Activated gamma-delta T cell (primary cell): Measurements from ENCODE around the gene GCK.
A peak's percentile ranks its signal among the peaks of the same experiment; 100 is the strongest.

Source experiments
- DNase-seq: peaks from one replicate; lab custom pipeline; 2025; lab: John Stamatoyannopoulos, UW

Gene GCK

GRCh38 chr7:44155191-44156185 lies 33.8 kb downstream of the GCK start:
- no peak for DNase-seq

GRCh38 chr7:44154703-44155102 lies 34.5 kb downstream of the GCK start:
- no peak for DNase-seq

DNA sequence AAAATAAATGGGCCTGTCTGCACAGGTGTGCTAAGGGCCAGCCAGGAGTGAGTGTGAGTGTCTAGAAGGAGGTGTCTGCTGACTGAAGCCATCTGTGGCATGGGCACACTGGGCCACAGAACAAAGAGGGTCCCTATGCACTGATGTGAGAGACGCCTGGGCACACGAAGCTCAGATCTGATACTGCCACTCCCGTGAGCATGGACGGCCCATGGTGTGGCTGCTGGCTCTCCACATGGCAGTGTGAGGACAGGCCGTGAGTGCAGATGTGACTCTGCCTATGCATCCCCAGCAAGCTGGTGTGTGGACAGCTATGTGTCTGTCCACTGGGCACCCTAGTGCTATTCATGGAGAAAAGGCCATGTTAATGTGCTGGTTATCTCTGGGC lies 35.3 kb downstream of the GCK start:
- no peak for DNase-seq

- DNase-seq, result no peak
Observed at GRCh38 chr7:44152971-44153947, 36.0 kb downstream of the GCK start.

- no peak for DNase-seq
Observed at GRCh38 chr7:44151956-44152355, 37.3 kb downstream of the GCK start.

- no peak for DNase-seq
Observed at GRCh38 chr7:44150966-44151941, 38.0 kb downstream of the GCK start.

- DNase-seq, result no peak
Observed at GRCh38 chr7:44150466-44150832, 38.8 kb downstream of the GCK start.

- DNase-seq, result no peak
Observed at GRCh38 chr7:44149571-44150465, 39.4 kb downstream of the GCK start.

DNA sequence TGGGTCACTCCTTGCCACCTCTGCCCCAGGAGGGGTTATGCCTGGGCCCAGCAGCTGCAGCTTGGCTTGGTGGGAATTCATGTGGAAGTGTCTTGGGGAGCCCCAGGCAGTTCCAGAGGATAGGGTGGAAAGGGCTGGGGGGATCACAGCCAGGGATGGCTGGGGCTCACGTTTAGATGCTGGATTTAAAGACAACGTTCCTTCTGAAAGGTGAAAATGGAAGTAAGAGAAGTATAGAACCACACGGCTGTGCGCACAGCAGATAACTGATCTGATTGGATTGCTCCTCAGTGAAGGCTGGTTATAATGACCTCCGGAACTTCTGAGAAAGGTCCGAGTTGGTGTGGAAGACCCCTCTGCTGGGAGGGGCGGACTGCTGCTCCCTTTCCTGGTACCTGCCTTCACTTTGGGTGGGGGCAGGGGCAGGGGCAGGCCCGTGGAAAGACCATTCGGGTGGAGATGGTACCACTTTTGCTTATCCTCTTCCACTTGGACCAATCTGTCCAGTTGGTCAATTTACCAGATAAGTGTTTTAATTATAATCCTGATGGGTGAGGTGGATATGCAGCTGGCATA lies 40.2 kb downstream of the GCK start:
- DNase-seq, result no peak

- no peak for DNase-seq
Observed at GRCh38 chr7:44148166-44148565, 41.1 kb downstream of the GCK start.

DNA sequence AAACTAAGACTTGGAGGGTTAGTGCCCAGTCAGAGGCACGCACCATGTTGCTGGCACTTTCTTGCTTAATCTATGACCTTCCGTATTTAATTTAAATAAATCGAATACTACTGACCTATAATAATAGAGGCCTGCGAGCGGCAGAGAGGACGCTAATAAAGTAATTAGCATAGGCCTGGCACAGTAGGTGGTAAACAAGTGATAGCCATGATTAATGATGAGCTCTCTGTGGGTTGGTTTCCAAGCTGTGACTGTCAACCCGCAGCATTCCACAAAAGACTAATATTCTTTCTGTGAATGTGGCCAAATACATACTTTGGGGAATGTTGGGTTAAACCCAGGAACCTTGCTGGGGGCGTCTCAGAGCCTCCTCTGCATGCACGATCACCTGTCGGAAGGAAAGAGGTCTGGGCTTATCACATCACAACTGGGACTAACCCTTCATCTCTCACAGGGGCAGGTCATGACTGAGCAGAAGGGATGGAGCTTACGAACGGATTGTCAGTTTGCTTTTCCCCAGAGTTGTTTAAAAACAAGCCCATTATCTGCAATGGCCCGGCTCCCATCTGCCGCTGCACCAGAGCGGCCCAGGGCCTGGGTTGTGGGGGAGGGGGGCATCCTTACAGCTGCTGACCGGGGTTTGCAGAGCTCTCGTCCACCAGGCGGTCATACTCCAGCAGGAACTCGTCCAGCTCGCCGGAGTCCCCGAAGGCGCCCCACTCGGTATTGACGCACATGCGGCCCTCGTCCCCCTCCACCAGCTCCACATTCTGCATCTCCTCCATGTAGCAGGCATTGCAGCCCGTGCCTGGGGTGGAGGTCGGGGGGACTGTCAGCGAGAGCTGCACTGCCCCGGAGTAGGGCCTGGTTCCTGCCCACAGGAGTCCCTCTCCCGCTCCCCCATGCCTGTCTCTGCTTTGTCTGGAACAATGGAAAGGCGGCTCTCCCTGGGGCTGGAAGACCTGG lies 41.9 kb downstream of the GCK start:
- DNase-seq, result no peak

DNA sequence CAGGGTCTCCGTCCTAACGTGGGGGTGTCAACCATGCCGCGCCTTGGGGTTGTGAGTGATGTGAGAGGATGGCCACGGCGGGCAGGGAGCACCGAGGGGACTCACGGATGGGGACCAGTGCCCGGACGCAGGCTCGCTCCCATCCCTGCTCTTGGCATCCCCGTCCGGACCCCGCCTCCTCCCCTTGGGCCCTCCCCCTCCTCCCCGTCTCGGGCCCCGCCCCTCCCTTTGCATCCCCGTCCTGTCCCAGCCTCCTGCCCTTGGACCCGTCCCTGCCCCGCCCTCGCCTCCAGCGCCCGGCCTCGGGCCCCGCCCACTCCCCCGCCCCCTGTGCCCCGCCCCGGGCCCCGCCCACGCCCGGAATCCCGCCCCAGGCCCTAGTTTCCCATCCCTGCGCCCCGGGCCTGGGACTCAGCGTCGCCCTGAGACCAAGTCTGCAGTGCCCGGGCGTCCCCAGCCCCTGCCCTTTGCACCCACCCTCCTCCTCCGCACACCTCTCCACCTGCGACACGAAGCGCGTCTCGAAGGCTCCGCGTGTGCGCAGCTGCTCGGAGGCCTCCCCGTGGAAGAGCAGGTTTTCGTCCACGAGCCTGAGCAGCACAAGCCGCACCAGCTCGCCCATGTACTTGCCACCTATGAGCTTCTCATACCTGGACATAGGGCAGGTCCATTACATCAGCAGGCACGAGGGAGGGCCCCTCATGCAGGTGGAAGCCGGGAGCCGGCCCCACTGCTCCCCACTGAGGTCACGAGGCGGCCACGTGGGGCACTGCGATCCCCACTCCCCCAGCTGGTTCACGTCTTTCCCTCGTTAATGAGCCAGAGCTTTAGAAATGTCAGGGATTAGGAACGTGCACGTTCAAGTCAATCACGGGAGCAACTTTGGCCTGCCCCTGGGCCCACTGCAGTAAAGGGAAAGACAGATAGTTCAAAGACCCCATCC lies 43.0 kb downstream of the GCK start:
- peak; percentile 35 for DNase-seq

DNA sequence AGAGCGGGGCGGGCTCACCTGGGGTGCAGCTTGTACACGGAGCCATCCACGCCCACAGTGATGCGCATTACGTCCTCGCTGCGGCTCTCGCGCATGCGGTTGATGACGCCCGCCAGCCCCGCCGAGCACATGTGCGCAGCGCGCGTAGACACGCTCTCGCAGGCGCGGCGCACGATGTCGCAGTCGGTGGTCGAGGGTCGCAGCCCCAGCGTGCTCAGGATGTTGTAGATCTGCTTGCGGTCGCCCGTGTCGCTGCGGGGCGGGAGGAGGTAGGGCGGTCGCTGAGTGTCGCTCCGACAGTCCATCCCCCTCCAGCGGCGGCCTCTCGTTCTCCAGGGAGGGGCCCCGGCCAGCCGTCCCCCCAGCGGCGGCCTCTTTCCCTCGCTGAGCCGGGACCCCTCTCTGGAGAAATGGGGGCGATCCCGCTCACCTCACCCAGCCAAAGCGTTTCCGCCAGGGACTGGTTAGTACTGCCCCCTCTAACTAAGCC lies 43.7 kb downstream of the GCK start:
- DNase-seq, result peak; percentile 27

- DNase-seq, result no peak
Observed at GRCh38 chr7:44144968-44145478, 44.2 kb downstream of the GCK start.

- DNase-seq, result no peak
Observed at GRCh38 chr7:44144426-44144967, 44.7 kb downstream of the GCK start.

GRCh38 chr7:44143646-44144250 lies 45.5 kb downstream of the GCK start:
- DNase-seq, result no peak
